ENCODE measurements around the gene CAPZB.

The CAPZB gene

GRCh38 chr1:19381261-19381660 lies 104.1 kb downstream of the CAPZB start:
- no peak for DNase-seq

- DNase-seq = no peak
These were observed 107.3 kb downstream of the CAPZB start for GRCh38 chr1:19377812-19378718.

GRCh38 chr1:19376428-19377372 lies 108.6 kb downstream of the CAPZB start:
- peak; percentile 25 for DNase-seq

- DNase-seq = no peak
These were observed 109.5 kb downstream of the CAPZB start for GRCh38 chr1:19375631-19376400.

GRCh38 chr1:19374926-19375325 lies 110.4 kb downstream of the CAPZB start:
- no peak for DNase-seq

- DNase-seq = peak; percentile 7
These were observed 111.1 kb downstream of the CAPZB start for GRCh38 chr1:19374083-19374801.

GRCh38 chr1:19373211-19374082 lies 111.9 kb downstream of the CAPZB start:
- DNase-seq = no peak

- no peak for DNase-seq
These were observed 112.7 kb downstream of the CAPZB start for GRCh38 chr1:19372602-19373001.

GRCh38 chr1:19372136-19372514 lies 113.2 kb downstream of the CAPZB start:
- no peak for DNase-seq

- DNase-seq = no peak
These were observed 113.9 kb downstream of the CAPZB start for GRCh38 chr1:19371226-19372135.

- DNase-seq = no peak
These were observed 114.7 kb downstream of the CAPZB start for GRCh38 chr1:19370453-19371170.

GRCh38 chr1:19369396-19370090 lies 115.8 kb downstream of the CAPZB start:
- no peak for DNase-seq

- DNase-seq = no peak
These were observed 116.4 kb downstream of the CAPZB start for GRCh38 chr1:19368964-19369363.

- no peak for DNase-seq
These were observed 117.3 kb downstream of the CAPZB start for GRCh38 chr1:19368050-19368449.

GRCh38 chr1:19367584-19368041 lies 117.7 kb downstream of the CAPZB start:
- DNase-seq = no peak

- peak; percentile 20 for DNase-seq
These were observed 118.5 kb downstream of the CAPZB start for GRCh38 chr1:19366599-19367536.

- DNase-seq = no peak
These were observed 119.6 kb downstream of the CAPZB start for GRCh38 chr1:19365721-19366120.
